ENCODE measurements around the gene SLC25A30.
"Not testable (repeated sequence)": the region's sequence is repeated elsewhere in the genome, so short reads cannot be mapped to it uniquely, and the experiment has no call there.

Gene SLC25A30

GRCh38 chr13:45380708-45381107 lies 37.5 kb downstream of the SLC25A30 start:
- peaks cover 17% of the 10 kb centered on the region for H3K36me3 ChIP-seq (ENCODE audit: insufficient read depth, low read length)
- not testable (repeated sequence) for H3K9me3 ChIP-seq (ENCODE audit: low read length); H3K27me3 ChIP-seq (ENCODE audit: insufficient read depth, low read length); H3K4me3 ChIP-seq (ENCODE audit: low read length); H2AFZ ChIP-seq (ENCODE audit: low read depth, low read length); H3K4me1 ChIP-seq (ENCODE audit: insufficient read depth, low read length)

DNA sequence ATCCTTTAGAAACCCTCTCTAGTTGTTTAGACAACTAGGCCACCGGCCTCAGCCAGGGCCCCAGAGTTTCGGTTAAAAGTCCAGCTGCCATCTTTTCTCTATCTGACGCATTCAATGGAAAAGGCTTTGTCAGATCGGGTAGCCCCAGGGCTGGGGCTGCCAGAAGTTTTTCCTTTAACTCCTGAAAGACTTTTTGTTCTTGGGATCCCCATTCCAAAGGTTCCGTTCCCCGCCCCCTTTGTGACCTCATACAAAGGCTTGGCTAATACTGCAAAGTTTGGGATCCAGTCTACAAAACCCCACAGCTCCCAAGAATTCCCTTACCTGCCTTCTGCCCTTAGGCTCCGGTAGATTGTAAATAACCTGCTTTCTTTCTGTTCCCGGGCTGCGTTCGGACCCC lies 38.7 kb downstream of the SLC25A30 start:
- not testable (repeated sequence) for H3K4me1 ChIP-seq (ENCODE audit: insufficient read depth, low read length); H3K4me3 ChIP-seq (ENCODE audit: low read length); H3K9me3 ChIP-seq (ENCODE audit: low read length); H3K36me3 ChIP-seq (ENCODE audit: insufficient read depth, low read length); H3K27me3 ChIP-seq (ENCODE audit: insufficient read depth, low read length); H2AFZ ChIP-seq (ENCODE audit: low read depth, low read length)

GRCh38 chr13:45378786-45379185 lies 39.4 kb downstream of the SLC25A30 start:
- not testable (repeated sequence) for H3K27me3 ChIP-seq (ENCODE audit: insufficient read depth, low read length); H3K4me3 ChIP-seq (ENCODE audit: low read length); H3K9me3 ChIP-seq (ENCODE audit: low read length); H3K36me3 ChIP-seq (ENCODE audit: insufficient read depth, low read length); H2AFZ ChIP-seq (ENCODE audit: low read depth, low read length); H3K4me1 ChIP-seq (ENCODE audit: insufficient read depth, low read length)

DNA sequence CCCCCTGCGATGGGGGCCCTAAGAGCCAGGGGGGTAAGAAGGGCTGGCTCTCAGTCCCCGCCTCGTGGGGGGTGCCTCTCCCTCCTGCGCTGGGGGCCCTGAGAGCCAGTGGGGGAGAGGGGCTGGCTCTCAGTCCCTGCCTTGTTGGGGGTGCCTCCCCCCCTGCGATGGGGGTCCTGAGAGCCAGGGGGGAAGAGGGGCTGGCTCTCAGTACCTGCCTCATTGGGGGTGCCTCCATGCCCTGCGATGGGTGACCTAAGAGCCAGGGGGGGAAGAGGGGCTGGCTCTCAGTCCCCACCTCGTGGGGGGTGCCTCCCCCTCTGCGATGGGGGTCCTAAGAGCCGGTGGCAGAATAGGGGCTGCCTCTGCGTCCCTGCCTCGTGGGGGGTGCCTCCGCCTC lies 40.9 kb downstream of the SLC25A30 start:
- not testable (repeated sequence) for H2AFZ ChIP-seq (ENCODE audit: low read depth, low read length); H3K9me3 ChIP-seq (ENCODE audit: low read length); H3K27me3 ChIP-seq (ENCODE audit: insufficient read depth, low read length); H3K4me3 ChIP-seq (ENCODE audit: low read length); H3K36me3 ChIP-seq (ENCODE audit: insufficient read depth, low read length); H3K4me1 ChIP-seq (ENCODE audit: insufficient read depth, low read length)

GRCh38 chr13:45376651-45377050 lies 41.5 kb downstream of the SLC25A30 start:
- not testable (repeated sequence) for H3K4me1 ChIP-seq (ENCODE audit: insufficient read depth, low read length); H3K4me3 ChIP-seq (ENCODE audit: low read length); H3K36me3 ChIP-seq (ENCODE audit: insufficient read depth, low read length); H2AFZ ChIP-seq (ENCODE audit: low read depth, low read length); H3K9me3 ChIP-seq (ENCODE audit: low read length); H3K27me3 ChIP-seq (ENCODE audit: insufficient read depth, low read length)

GRCh38 chr13:45374917-45375316 lies 43.3 kb downstream of the SLC25A30 start:
- no peaks in the 10 kb centered on the region for H3K27me3 ChIP-seq (ENCODE audit: insufficient read depth, low read length)
- no peak overlapping the region for H2AFZ ChIP-seq (ENCODE audit: low read depth, low read length)
- peaks cover 4% of the 10 kb centered on the region for H3K36me3 ChIP-seq (ENCODE audit: insufficient read depth, low read length)
- H3K4me3 ChIP-seq (ENCODE audit: low read length), result no peak overlapping the region
- no peaks in the 10 kb centered on the region for H3K9me3 ChIP-seq (ENCODE audit: low read length)
- peaks cover 4% of the 10 kb centered on the region for H3K4me1 ChIP-seq (ENCODE audit: insufficient read depth, low read length)

DNA sequence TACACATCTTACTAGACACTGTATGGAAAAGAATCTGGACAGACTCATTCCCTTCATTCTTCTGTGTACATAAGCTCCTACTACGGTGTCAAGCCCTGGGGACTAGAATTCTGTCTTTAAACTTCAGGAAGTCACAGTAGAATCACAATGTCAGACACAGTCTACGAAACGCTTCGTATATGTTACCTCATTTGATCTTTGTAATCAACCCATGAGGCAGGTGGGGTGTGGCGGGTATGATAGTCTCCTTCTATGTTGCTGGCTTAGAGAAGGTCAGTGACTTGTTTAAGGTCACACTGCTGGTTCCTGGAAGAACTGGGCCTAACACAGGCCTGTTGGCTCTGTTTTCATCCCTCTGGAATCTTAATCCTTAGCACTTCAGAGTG lies 45.0 kb downstream of the SLC25A30 start:
- Histone ChIP-seq H3K27me3 (ENCODE audit: insufficient read depth, low read length) (no peaks in the 10 kb centered on the region), H3K4me1 (ENCODE audit: insufficient read depth, low read length) (peaks cover 4% of the 10 kb centered on the region), H3K4me3 (ENCODE audit: low read length) (no peak overlapping the region), H3K9me3 (ENCODE audit: low read length) (no peaks in the 10 kb centered on the region), H2AFZ (ENCODE audit: low read depth, low read length) (no peak overlapping the region), H3K36me3 (ENCODE audit: insufficient read depth, low read length) (peaks cover 4% of the 10 kb centered on the region)

GRCh38 chr13:45372189-45373161 lies 45.7 kb downstream of the SLC25A30 start:
- H3K9me3 ChIP-seq (ENCODE audit: low read length), result no peaks in the 10 kb centered on the region
- H3K36me3 ChIP-seq (ENCODE audit: insufficient read depth, low read length), result peaks cover 4% of the 10 kb centered on the region
- peaks cover 4% of the 10 kb centered on the region for H3K4me1 ChIP-seq (ENCODE audit: insufficient read depth, low read length)
- H2AFZ ChIP-seq (ENCODE audit: low read depth, low read length), result no peak overlapping the region
- H3K27me3 ChIP-seq (ENCODE audit: insufficient read depth, low read length), result no peaks in the 10 kb centered on the region
- no peak overlapping the region for H3K4me3 ChIP-seq (ENCODE audit: low read length)

DNA sequence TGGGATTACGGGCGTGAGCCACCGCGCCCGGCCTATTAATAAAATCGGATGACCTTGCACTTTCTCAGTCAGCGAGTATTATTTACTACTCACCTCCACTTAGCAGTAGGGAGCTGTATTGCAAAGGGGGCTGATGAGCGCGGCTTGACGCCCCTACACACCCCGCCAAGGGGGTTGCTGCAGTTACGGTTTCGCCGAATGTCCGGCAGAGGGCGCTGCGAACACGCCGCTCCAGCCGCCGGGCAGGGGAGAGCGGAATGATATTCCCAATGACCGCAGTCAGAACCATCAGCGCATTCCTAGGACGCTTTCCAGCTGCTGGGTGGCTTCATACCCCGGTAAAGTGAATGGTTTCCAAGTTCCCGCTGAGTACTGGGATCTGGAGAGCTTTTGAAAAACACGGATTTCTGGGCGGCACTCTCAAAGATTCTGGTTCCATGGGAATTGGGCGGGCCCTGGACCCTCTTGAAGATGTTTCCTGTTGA lies 47.2 kb downstream of the SLC25A30 start:
- Histone ChIP-seq H3K9me3 (ENCODE audit: low read length) (no peaks in the 10 kb centered on the region), H2AFZ (ENCODE audit: low read depth, low read length) (no peak overlapping the region), H3K27me3 (ENCODE audit: insufficient read depth, low read length) (no peaks in the 10 kb centered on the region), H3K4me3 (ENCODE audit: low read length) (no peak overlapping the region), H3K4me1 (ENCODE audit: insufficient read depth, low read length) (peaks cover 4% of the 10 kb centered on the region), H3K36me3 (ENCODE audit: insufficient read depth, low read length) (peaks cover 4% of the 10 kb centered on the region)

- Histone ChIP-seq H3K4me3 (ENCODE audit: low read length) (no peak overlapping the region), H2AFZ (ENCODE audit: low read depth, low read length) (no peak overlapping the region), H3K27me3 (ENCODE audit: insufficient read depth, low read length) (no peaks in the 10 kb centered on the region), H3K4me1 (ENCODE audit: insufficient read depth, low read length) (peaks cover 4% of the 10 kb centered on the region), H3K36me3 (ENCODE audit: insufficient read depth, low read length) (peaks cover 5% of the 10 kb centered on the region), H3K9me3 (ENCODE audit: low read length) (no peaks in the 10 kb centered on the region)
Observed at GRCh38 chr13:45369116-45369515, 49.1 kb downstream of the SLC25A30 start.

GRCh38 chr13:45368571-45368970 lies 49.6 kb downstream of the SLC25A30 start:
- Histone ChIP-seq H3K36me3 (ENCODE audit: insufficient read depth, low read length) (peaks cover 7% of the 10 kb centered on the region), H3K9me3 (ENCODE audit: low read length) (no peaks in the 10 kb centered on the region), H3K27me3 (ENCODE audit: insufficient read depth, low read length) (no peaks in the 10 kb centered on the region), H3K4me3 (ENCODE audit: low read length) (no peak overlapping the region), H3K4me1 (ENCODE audit: insufficient read depth, low read length) (peaks cover 4% of the 10 kb centered on the region), H2AFZ (ENCODE audit: low read depth, low read length) (no peak overlapping the region)

DNA sequence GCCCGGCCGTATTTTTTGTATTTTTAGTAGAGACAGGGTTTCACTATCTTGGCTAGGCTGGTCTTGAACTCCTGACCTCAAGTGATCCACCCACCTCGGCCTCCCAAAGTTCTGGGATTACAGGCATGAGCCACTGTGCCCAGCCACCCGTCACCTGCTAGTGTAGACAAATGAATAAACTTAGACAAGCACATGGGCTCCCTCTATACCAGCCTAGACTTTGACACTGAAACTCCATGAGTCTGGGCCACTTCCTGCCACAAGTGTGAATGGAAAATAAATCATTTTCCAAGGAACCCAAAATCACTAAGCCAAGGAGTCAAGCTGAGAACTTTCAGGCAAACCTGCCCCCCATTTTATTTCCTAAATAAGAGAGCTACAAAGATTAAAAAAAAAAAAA lies 50.2 kb downstream of the SLC25A30 start:
- peaks cover 7% of the 10 kb centered on the region for H3K36me3 ChIP-seq (ENCODE audit: insufficient read depth, low read length)
- peaks cover 4% of the 10 kb centered on the region for H3K9me3 ChIP-seq (ENCODE audit: low read length)
- no peak overlapping the region for H2AFZ ChIP-seq (ENCODE audit: low read depth, low read length)
- H3K4me1 ChIP-seq (ENCODE audit: insufficient read depth, low read length), result peaks cover 2% of the 10 kb centered on the region
- H3K4me3 ChIP-seq (ENCODE audit: low read length), result no peak overlapping the region
- no peaks in the 10 kb centered on the region for H3K27me3 ChIP-seq (ENCODE audit: insufficient read depth, low read length)

DNA sequence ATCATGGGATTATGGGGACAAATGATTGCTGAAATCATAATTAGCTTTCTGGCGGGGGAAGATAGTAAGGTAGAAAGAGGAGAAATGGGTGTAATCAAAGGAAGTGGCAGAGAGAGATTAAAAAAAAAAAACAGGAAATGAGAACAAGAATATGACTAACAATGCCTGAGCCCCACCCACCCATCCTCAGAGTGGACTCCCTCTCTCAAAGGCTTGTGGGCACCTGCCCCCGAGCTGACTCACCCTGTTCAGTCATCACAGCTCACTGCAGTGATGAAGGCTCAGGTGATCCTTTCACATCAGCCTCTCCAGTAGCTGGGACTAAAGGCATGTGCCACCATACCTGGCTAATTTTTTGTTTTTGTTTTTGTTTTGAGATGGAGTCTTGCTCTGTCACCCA lies 50.8 kb downstream of the SLC25A30 start:
- Histone ChIP-seq H3K36me3 (ENCODE audit: insufficient read depth, low read length) (peaks cover 12% of the 10 kb centered on the region), H3K27me3 (ENCODE audit: insufficient read depth, low read length) (no peaks in the 10 kb centered on the region), H3K9me3 (ENCODE audit: low read length) (peaks cover 7% of the 10 kb centered on the region), H2AFZ (ENCODE audit: low read depth, low read length) (no peak overlapping the region), H3K4me3 (ENCODE audit: low read length) (no peak overlapping the region), H3K4me1 (ENCODE audit: insufficient read depth, low read length) (no peaks in the 10 kb centered on the region)

- Histone ChIP-seq H2AFZ (ENCODE audit: low read depth, low read length) (no peak overlapping the region), H3K9me3 (ENCODE audit: low read length) (peaks cover 13% of the 10 kb centered on the region), H3K27me3 (ENCODE audit: insufficient read depth, low read length) (no peaks in the 10 kb centered on the region), H3K36me3 (ENCODE audit: insufficient read depth, low read length) (peaks cover 20% of the 10 kb centered on the region), H3K4me1 (ENCODE audit: insufficient read depth, low read length) (no peaks in the 10 kb centered on the region), H3K4me3 (ENCODE audit: low read length) (no peak overlapping the region)
Observed at GRCh38 chr13:45365558-45365885, 52.7 kb downstream of the SLC25A30 start.

All from neuron (in vitro differentiated cells).